Nephron progenitor cell (in vitro differentiated cells): Measurements from ENCODE around the gene PIK3CB.
"Not testable (repeated sequence)": the region's sequence is repeated elsewhere in the genome, so short reads cannot be mapped to it uniquely, and the experiment has no call there.

Experiments used
- DNase-seq: peaks from one replicate; pipeline ENCODE4 v3.0.0; 2021
- H3K27ac Mint-ChIP-seq: 2 replicates; pipeline ENCODE4 v1.8.0; 2021; ENCODE audit warnings: mild to moderate bottlenecking, moderate library complexity, mixed read lengths
- H3K27me3 Mint-ChIP-seq: 2 replicates; pipeline ENCODE4 v1.8.0; 2021; ENCODE audit warnings: mild to moderate bottlenecking, low read depth, mixed read lengths; ENCODE audit not compliant: poor library complexity
- H3K36me3 Mint-ChIP-seq: 2 replicates; pipeline ENCODE4 v1.8.0; 2021; ENCODE audit warnings: low read depth, mixed read lengths
- H3K4me1 Mint-ChIP-seq: 2 replicates; pipeline ENCODE4 v1.8.0; 2021; ENCODE audit warnings: mixed read lengths
- H3K4me3 Mint-ChIP-seq: 2 replicates; pipeline ENCODE4 v1.8.0; 2021; ENCODE audit warnings: mild to moderate bottlenecking, moderate library complexity, mixed read lengths
- H3K9me3 Mint-ChIP-seq: 2 replicates; pipeline ENCODE4 v1.8.0; 2021; ENCODE audit warnings: mild to moderate bottlenecking, moderate library complexity, mixed read lengths
- CTCF ChIP-seq: fragments of 200-600 bp; sonication (generic); IDR thresholded peaks from 2 replicates; pipeline ENCODE4 v1.5.0; 2021; ENCODE audit warnings: antibody characterized with exemption

Gene PIK3CB

GRCh38 chr3:138747225-138747624 is 87.5 kb downstream of the PIK3CB start:
- peaks cover 4% of the 10 kb centered on the region for H3K27me3 Mint-ChIP-seq
- H3K36me3 Mint-ChIP-seq = peaks cover 40% of the 10 kb centered on the region
- H3K4me3 Mint-ChIP-seq = no peak overlapping the region
- no peak overlapping the region for H3K27ac Mint-ChIP-seq
- peaks cover 12% of the 10 kb centered on the region for H3K4me1 Mint-ChIP-seq
- no peak for TF ChIP-seq CTCF
- peaks cover 9% of the 10 kb centered on the region for H3K9me3 Mint-ChIP-seq
- DNase-seq = no peak

GRCh38 chr3:138740072-138740471 is 94.7 kb downstream of the PIK3CB start:
- peak overlapping the region; percentile 77 for H3K27ac Mint-ChIP-seq
- DNase-seq = no peak
- no peak for TF ChIP-seq CTCF
- H3K9me3 Mint-ChIP-seq = no peaks in the 10 kb centered on the region
- no peaks in the 10 kb centered on the region for H3K27me3 Mint-ChIP-seq
- H3K4me3 Mint-ChIP-seq = no peak overlapping the region
- H3K36me3 Mint-ChIP-seq = peaks cover 37% of the 10 kb centered on the region
- H3K4me1 Mint-ChIP-seq = peaks cover 29% of the 10 kb centered on the region

GRCh38 chr3:138732456-138732855 is 102.3 kb downstream of the PIK3CB start:
- no peak overlapping the region for H3K27ac Mint-ChIP-seq
- H3K4me1 Mint-ChIP-seq = peaks cover under 1% of the 10 kb centered on the region
- no peaks in the 10 kb centered on the region for H3K9me3 Mint-ChIP-seq
- H3K4me3 Mint-ChIP-seq = no peak overlapping the region
- TF ChIP-seq CTCF = no peak
- DNase-seq = no peak
- no peaks in the 10 kb centered on the region for H3K27me3 Mint-ChIP-seq
- peaks cover 16% of the 10 kb centered on the region for H3K36me3 Mint-ChIP-seq

GRCh38 chr3:138726946-138727730 is 107.6 kb downstream of the PIK3CB start:
- no peak for DNase-seq
- Mint-ChIP-seq H3K4me3 (no peak overlapping the region), H3K27ac (peak overlapping the region; percentile 91), H3K4me1 (peaks cover 14% of the 10 kb centered on the region), H3K27me3 (no peaks in the 10 kb centered on the region), H3K9me3 (no peaks in the 10 kb centered on the region), H3K36me3 (peaks cover 3% of the 10 kb centered on the region)
- TF ChIP-seq CTCF = no peak

GRCh38 chr3:138726042-138726441 is 108.7 kb downstream of the PIK3CB start:
- H3K9me3 Mint-ChIP-seq, H3K27me3 Mint-ChIP-seq, H3K4me3 Mint-ChIP-seq, H3K36me3 Mint-ChIP-seq, DNase-seq: not testable (repeated sequence)
- Mint-ChIP-seq H3K27ac (peak overlapping the region; percentile 91), H3K4me1 (peaks cover 14% of the 10 kb centered on the region)

- no peak for DNase-seq
- no peaks in the 10 kb centered on the region for H3K27me3 Mint-ChIP-seq
- H3K4me1 Mint-ChIP-seq = peaks cover 14% of the 10 kb centered on the region
- H3K9me3 Mint-ChIP-seq = no peaks in the 10 kb centered on the region
- TF ChIP-seq CTCF = no peak
- H3K4me3 Mint-ChIP-seq = no peak overlapping the region
- H3K27ac Mint-ChIP-seq = no peak overlapping the region
- H3K36me3 Mint-ChIP-seq = no peaks in the 10 kb centered on the region
Measured at GRCh38 chr3:138725116-138725515, 109.6 kb downstream of the PIK3CB start.
